Activated CD4-positive, alpha-beta memory T cell treated with anti-CD3 and anti-CD28 coated beads, Interleukin-2, amount 10 ng/mL, durations not matched to agents 7 days and 5 days (primary cell): Measurements from ENCODE around the gene NEK9. TPM values are rescaled to one million over a fixed set of nuclear protein-coding genes. Genes with fewer than 3 reads are reported as not detected.
A peak's percentile ranks its signal among the peaks of the same experiment; 100 is the strongest.

Experiments
- CTCF ChIA-PET: fragments of 350-600 bp; sonication (Branson Sonifier 250); formaldehyde crosslinking; loops from one replicate; lab custom pipeline; 2021; ENCODE audit warnings: antibody characterized with exemption, inconsistent platforms; lab: Charles Lee
- POLR2A ChIA-PET: fragments of 350-600 bp; sonication (Branson Sonifier 250); formaldehyde crosslinking; loops from one replicate; lab custom pipeline; 2021; ENCODE audit warnings: antibody characterized with exemption; lab: Charles Lee
- DNase-seq: peaks from one replicate; pipeline ENCODE4 v3.0.0-alpha.2; 2020
- H3K27ac Mint-ChIP-seq: one replicate; pipeline ENCODE4 v1.8.0; 2021; ENCODE audit warnings: mild to moderate bottlenecking, mixed read lengths
- H3K27me3 Mint-ChIP-seq: one replicate; pipeline ENCODE4 v1.8.0; 2021; ENCODE audit warnings: mixed read lengths
- H3K36me3 Mint-ChIP-seq: one replicate; pipeline ENCODE4 v1.8.0; 2021; ENCODE audit warnings: low read depth, mixed read lengths
- H3K4me1 Mint-ChIP-seq: one replicate; pipeline ENCODE4 v1.8.0; 2021; ENCODE audit warnings: mixed read lengths
- H3K4me3 Mint-ChIP-seq: one replicate; pipeline ENCODE4 v1.8.0; 2021; ENCODE audit warnings: mild to moderate bottlenecking, mixed read lengths
- H3K9me3 Mint-ChIP-seq: one replicate; pipeline ENCODE4 v1.8.0; 2021; ENCODE audit warnings: mixed read lengths
- total RNA-seq, 2 experiments: library from RNA; stranded (reverse); gene quantifications; one replicate each; pipeline ENCODE4 v1.2.3, GENCODE V29; 2021

Gene NEK9
- total RNA-seq, 2 experiments from 2014 or later, result 72.0 to 77.3 TPM

GRCh38 chr14:75096959-75097358 is 29.9 kb downstream of the NEK9 start:
- ChIA-PET POLR2A (no interaction called here), CTCF (no interaction called here)
- no peak for DNase-seq
- H3K4me3 Mint-ChIP-seq, result no peak overlapping the region
- no peaks in the 10 kb centered on the region for H3K9me3 Mint-ChIP-seq
- H3K27ac Mint-ChIP-seq, result no peak overlapping the region
- no peaks in the 10 kb centered on the region for H3K4me1 Mint-ChIP-seq
- peaks cover 68% of the 10 kb centered on the region for H3K36me3 Mint-ChIP-seq
- no peaks in the 10 kb centered on the region for H3K27me3 Mint-ChIP-seq

DNA sequence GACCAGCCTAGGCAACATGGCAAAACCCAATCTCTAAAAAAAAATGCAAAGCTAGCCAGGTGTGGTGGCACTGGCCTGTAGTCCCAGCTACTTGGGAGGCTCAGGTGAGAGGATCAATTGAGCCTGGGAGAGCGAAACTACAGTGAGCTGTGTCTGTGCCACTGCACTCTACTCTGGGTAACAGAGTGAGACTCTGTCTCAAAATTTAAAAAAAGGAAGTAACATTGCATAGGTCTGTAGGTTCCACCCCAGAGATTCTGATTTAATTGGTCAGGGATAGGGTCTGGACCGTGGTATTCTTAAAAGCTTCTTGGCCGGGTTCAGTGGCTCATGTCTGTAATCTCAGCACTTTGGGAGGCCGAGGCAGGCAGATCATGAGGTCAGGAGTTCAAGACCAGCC is 31.2 kb downstream of the NEK9 start:
- Mint-ChIP-seq H3K4me1 (no peaks in the 10 kb centered on the region), H3K9me3 (no peaks in the 10 kb centered on the region), H3K36me3 (peaks cover 64% of the 10 kb centered on the region), H3K27ac (no peak overlapping the region), H3K4me3 (no peak overlapping the region), H3K27me3 (no peaks in the 10 kb centered on the region)
- ChIA-PET POLR2A (no interaction called here), CTCF (interaction anchor here (0.7 to 1.3 kb wide), 2 partner anchors 235 to 269 kb away, joined by 4 to 6 read pairs; no protein-coding TSS in a partner anchor)
- DNase-seq, result no peak

GRCh38 chr14:75094896-75095295 is 32.0 kb downstream of the NEK9 start:
- Mint-ChIP-seq H3K4me3 (no peak overlapping the region), H3K36me3 (peaks cover 59% of the 10 kb centered on the region), H3K27ac (no peak overlapping the region), H3K27me3 (no peaks in the 10 kb centered on the region), H3K4me1 (no peaks in the 10 kb centered on the region), H3K9me3 (no peaks in the 10 kb centered on the region)
- no peak for DNase-seq
- CTCF ChIA-PET, result no interaction called here
- POLR2A ChIA-PET, result no interaction called here

GRCh38 chr14:75092698-75093097 is 34.1 kb downstream of the NEK9 start:
- Mint-ChIP-seq H3K9me3 (no peaks in the 10 kb centered on the region), H3K4me1 (no peaks in the 10 kb centered on the region), H3K4me3 (no peak overlapping the region), H3K36me3 (peaks cover 48% of the 10 kb centered on the region), H3K27me3 (no peaks in the 10 kb centered on the region), H3K27ac (no peak overlapping the region)
- no peak for DNase-seq
- ChIA-PET CTCF (interaction anchor here (11.0 kb wide), 1 partner anchor 232 kb away, joined by 99 read pairs; no protein-coding TSS in a partner anchor), POLR2A (no interaction called here)

DNA sequence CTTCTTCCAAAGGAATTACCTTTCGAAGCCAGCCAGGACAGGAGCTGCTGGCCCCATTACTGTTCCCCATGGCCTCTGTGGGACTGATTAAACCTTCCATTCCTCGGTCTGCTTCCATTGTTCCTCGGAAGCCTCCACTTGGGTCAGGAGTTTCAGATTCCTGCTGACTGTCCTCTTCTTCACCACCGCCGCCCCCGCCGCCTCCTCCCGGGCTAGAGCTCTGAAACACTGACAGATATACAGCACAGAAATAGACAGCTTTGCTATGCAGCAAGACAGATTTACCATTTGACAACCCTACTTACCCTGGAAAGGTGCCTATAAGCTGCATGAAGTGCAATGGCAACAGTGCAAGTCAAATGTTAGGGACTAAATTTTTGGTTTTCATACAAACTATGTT is 35.6 kb downstream of the NEK9 start:
- no peak for DNase-seq
- Mint-ChIP-seq H3K36me3 (peaks cover 46% of the 10 kb centered on the region), H3K4me3 (no peak overlapping the region), H3K4me1 (no peaks in the 10 kb centered on the region), H3K9me3 (no peaks in the 10 kb centered on the region), H3K27ac (peak overlapping the region; percentile 3), H3K27me3 (no peaks in the 10 kb centered on the region)
- ChIA-PET POLR2A (no interaction called here), CTCF (interaction anchor here (1.1 to 11.0 kb wide), 4 partner anchors 145 to 230 kb away, joined by 5 to 99 read pairs (median 44); no protein-coding TSS in a partner anchor)

- DNase-seq, result no peak
- Mint-ChIP-seq H3K36me3 (peaks cover 46% of the 10 kb centered on the region), H3K4me3 (no peak overlapping the region), H3K27ac (no peak overlapping the region), H3K27me3 (no peaks in the 10 kb centered on the region), H3K9me3 (no peaks in the 10 kb centered on the region), H3K4me1 (no peaks in the 10 kb centered on the region)
- ChIA-PET CTCF (interaction anchor here (0.7 to 11.0 kb wide), 6 partner anchors 144 to 1088 kb away, joined by 3 to 99 read pairs (median 7); partner anchors contain the start of gene RPS6KL1), POLR2A (interaction anchor here (1.0 kb wide), 1 partner anchor 10 kb away, joined by 3 read pairs; no protein-coding TSS in a partner anchor)
These were observed 36.5 kb downstream of the NEK9 start for GRCh38 chr14:75090353-75090752.

DNA sequence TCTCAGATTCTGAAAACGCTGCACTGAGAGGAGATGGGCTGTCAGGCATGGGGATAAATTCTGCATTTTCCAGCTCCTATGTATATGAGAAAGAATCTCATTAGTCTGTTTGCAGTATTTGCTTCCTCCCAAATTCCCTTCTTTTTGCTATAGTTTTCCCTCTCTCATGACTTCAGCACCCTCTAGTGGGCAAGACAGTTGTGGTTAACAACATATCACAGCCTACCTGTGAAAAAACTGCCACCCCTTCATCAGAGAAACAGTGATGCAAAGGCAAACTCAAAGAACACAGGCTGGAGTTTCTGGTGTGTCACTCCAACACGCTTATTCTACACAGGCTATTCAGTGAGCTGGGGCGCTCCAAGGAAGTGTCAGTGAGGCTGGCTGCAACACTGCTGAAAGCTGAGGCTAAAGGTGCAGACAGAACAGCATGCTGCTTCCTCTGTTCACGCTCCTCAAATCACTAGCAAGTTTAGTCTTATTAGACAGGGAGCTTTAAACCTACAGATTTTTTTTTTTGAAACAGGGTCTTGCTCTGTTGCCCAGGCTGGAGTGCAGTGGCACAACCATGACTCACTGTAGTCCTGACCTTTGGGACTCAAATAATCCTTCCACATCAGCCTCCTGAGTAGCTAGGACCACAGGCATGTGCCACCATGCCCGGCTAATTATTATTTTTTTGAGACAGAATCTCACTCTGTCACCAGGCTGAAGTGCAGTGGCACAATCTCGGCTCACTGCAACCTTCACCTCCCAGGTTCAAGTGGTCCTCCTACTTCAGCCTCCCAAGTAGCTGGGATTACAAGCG is 38.1 kb downstream of the NEK9 start:
- DNase-seq, result peak; percentile 35
- Mint-ChIP-seq H3K36me3 (peaks cover 48% of the 10 kb centered on the region), H3K27me3 (no peaks in the 10 kb centered on the region), H3K27ac (no peak overlapping the region), H3K4me3 (no peak overlapping the region), H3K9me3 (no peaks in the 10 kb centered on the region), H3K4me1 (no peaks in the 10 kb centered on the region)
- ChIA-PET POLR2A (interaction anchor here (0.8 to 2.1 kb wide), 5 partner anchors 19 to 206 kb away, joined by 3 to 8 read pairs (median 3); partner anchors contain the start of genes EIF2B2, NEK9 and ZC2HC1C), CTCF (interaction anchor here (0.6 to 11.0 kb wide), 39 partner anchors 10 to 228 kb away, joined by 3 to 99 read pairs (median 5); partner anchors contain the start of genes ACYP1, DLST, MLH3 and PGF)

DNA sequence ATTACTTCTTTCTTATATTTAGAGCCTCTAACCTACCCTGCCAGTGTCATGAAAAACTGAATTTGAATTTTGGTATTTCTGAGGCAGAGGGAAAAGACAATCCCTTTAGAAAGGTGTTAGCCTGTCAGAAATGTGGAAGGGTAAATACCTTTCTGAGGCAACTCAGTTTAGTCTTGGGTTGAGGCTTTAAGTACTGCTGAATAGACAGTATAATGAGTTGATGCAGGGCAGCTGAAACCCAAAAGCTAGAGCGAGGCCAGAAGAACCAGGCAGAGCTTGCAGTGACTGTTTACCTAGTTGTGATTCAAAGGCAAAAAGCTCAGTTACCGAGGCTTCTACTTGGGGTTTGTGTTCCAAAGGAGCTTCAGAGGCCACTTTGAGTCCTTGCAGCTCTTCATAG is 38.7 kb downstream of the NEK9 start:
- CTCF ChIA-PET, result interaction anchor here (0.6 to 11.0 kb wide), 36 partner anchors 10 to 227 kb away, joined by 3 to 99 read pairs (median 6); partner anchors contain the start of genes ACYP1, DLST, MLH3 and PGF
- POLR2A ChIA-PET, result interaction anchor here (0.8 to 2.1 kb wide), 5 partner anchors 19 to 206 kb away, joined by 3 to 8 read pairs (median 3); partner anchors contain the start of genes EIF2B2, NEK9 and ZC2HC1C
- H3K27me3 Mint-ChIP-seq, result no peaks in the 10 kb centered on the region
- DNase-seq, result no peak
- H3K9me3 Mint-ChIP-seq, result no peaks in the 10 kb centered on the region
- H3K27ac Mint-ChIP-seq, result no peak overlapping the region
- H3K36me3 Mint-ChIP-seq, result peaks cover 53% of the 10 kb centered on the region
- H3K4me1 Mint-ChIP-seq, result no peaks in the 10 kb centered on the region
- no peak overlapping the region for H3K4me3 Mint-ChIP-seq

- no peaks in the 10 kb centered on the region for H3K9me3 Mint-ChIP-seq
- no peaks in the 10 kb centered on the region for H3K27me3 Mint-ChIP-seq
- POLR2A ChIA-PET, result no interaction called here
- H3K27ac Mint-ChIP-seq, result no peak overlapping the region
- no peak for DNase-seq
- H3K4me1 Mint-ChIP-seq, result no peaks in the 10 kb centered on the region
- CTCF ChIA-PET, result interaction anchor here (11.0 kb wide), 1 partner anchor 224 kb away, joined by 99 read pairs; no protein-coding TSS in a partner anchor
- no peak overlapping the region for H3K4me3 Mint-ChIP-seq
- peaks cover 58% of the 10 kb centered on the region for H3K36me3 Mint-ChIP-seq
These were observed 42.3 kb downstream of the NEK9 start for GRCh38 chr14:75084513-75084912.

DNA sequence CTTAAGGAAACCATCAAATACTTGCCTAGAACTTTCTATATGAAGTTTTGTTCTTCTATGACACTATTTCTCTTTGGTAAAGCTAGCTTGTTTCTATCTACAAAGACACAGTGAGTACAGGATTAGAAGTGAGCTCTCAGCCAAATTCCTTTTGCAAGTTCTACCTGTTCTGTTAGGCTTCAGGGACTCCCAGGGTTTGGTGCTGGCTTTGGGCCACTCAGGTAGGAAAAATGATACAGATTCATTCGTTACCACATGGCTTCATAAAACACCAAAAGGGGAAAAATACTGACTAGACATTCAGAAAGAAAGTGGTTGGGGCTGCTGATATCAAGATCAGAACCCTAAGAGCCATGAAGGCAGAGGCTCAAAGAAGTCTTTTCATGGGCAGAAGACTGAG is 43.6 kb downstream of the NEK9 start:
- no peaks in the 10 kb centered on the region for H3K9me3 Mint-ChIP-seq
- no peak overlapping the region for H3K27ac Mint-ChIP-seq
- no peaks in the 10 kb centered on the region for H3K27me3 Mint-ChIP-seq
- ChIA-PET CTCF (interaction anchor here (1.1 to 11.0 kb wide), 3 partner anchors 145 to 222 kb away, joined by 3 to 99 read pairs (median 4); no protein-coding TSS in a partner anchor), POLR2A (interaction anchor here (2.2 kb wide), 1 partner anchor 14 kb away, joined by 7 read pairs; the partner anchor contains the start of gene ZC2HC1C)
- H3K4me1 Mint-ChIP-seq, result no peaks in the 10 kb centered on the region
- DNase-seq, result no peak
- H3K36me3 Mint-ChIP-seq, result peaks cover 55% of the 10 kb centered on the region
- no peak overlapping the region for H3K4me3 Mint-ChIP-seq

DNA sequence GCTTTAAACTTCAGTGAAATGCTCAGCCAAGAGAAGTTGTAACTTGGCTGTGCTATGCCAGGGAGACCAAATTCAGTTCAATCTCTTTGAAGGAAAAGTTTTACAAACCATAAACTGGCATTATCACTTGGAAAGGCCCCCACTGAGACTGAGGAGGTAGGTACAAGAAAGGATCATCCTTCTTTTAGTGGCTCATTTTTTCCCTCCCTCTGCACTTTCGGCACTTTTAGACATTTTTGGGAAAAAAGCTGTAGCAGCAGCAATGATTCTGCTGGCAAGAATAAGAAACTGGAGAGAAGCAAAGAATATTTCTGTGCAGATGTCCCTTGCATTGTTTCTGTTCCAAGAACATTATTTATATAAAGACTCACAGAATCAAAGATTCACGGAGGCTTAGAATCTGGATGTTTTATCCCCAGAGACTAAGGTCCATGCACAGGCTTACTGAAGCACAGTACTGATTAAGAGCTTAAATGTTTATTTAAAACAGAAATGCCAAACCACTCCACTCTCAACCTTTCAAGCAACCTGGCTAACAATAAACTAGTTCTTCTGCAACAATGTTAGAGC is 45.1 kb downstream of the NEK9 start:
- CTCF ChIA-PET, result interaction anchor here (1.4 to 1.5 kb wide), 2 partner anchors 137 to 143 kb away, joined by 3 to 4 read pairs; no protein-coding TSS in a partner anchor
- Mint-ChIP-seq H3K36me3 (peaks cover 45% of the 10 kb centered on the region), H3K4me3 (no peak overlapping the region), H3K27me3 (no peaks in the 10 kb centered on the region), H3K27ac (no peak overlapping the region), H3K4me1 (no peaks in the 10 kb centered on the region), H3K9me3 (no peaks in the 10 kb centered on the region)
- POLR2A ChIA-PET, result interaction anchor here (2.2 kb wide), 1 partner anchor 12 kb away, joined by 7 read pairs; the partner anchor contains the start of gene ZC2HC1C
- DNase-seq, result no peak

DNA sequence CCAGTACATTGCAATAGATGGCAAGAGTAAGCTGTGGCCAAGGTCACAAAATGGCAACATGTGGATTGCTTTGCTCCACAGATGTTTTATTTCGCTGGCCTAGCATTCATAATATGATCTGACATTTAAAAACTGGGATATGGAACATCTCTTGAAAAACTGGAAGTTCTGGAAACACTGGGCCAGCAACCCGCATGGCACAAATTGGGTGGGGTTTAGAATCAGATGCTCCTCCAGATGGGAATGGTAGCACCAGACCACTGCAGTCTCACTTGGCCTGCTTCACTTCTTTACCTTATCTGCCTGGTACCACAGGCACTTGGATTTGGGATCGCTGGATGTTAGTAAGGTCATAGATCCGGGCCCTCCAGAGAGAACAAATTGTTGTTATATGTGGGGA is 47.3 kb downstream of the NEK9 start:
- no peak overlapping the region for H3K4me3 Mint-ChIP-seq
- ChIA-PET CTCF (interaction anchor here (0.7 to 2.5 kb wide), 2 partner anchors 9 to 57 kb away, joined by 4 to 16 read pairs; no protein-coding TSS in a partner anchor), POLR2A (interaction anchor here (0.9 to 2.0 kb wide), 3 partner anchors 10 to 47 kb away, joined by 3 to 4 read pairs (median 4); partner anchors contain the start of genes ACYP1, NEK9 and ZC2HC1C)
- H3K27me3 Mint-ChIP-seq, result no peaks in the 10 kb centered on the region
- no peaks in the 10 kb centered on the region for H3K4me1 Mint-ChIP-seq
- peaks cover 28% of the 10 kb centered on the region for H3K36me3 Mint-ChIP-seq
- DNase-seq, result no peak
- no peaks in the 10 kb centered on the region for H3K9me3 Mint-ChIP-seq
- H3K27ac Mint-ChIP-seq, result no peak overlapping the region
